Measurements from ENCODE around the gene LBX1.

LBX1 gene

DNA sequence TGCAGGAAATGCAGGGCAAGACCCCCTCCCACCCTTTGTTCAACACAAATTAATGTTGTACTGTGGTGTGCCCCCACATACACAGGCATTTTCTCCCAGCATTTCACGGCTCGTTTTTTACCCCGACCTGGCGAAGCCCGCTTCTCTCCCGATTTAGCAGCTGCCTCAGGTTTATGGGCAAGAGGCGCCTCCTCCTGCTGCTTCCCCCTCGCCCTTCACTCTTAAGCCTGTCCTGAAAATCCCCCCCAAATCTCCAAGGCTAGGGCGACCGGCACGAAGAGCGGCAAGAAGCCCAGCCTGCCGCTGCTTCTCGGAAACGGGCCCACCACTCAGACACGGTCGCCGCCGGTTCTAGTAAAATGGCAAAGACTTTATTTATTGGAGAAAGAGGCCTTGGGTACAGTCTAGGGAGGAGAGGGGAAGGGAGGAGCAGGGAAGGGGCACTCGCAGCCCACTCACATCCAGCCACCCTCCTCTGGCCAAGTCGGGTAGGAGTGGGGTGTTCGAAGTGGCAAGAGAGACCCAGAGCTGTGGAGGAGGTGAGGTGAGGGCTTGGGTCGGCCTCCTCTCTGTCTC is 3.3 kb downstream of the LBX1 start:
- no peak for DNase-seq (ENCODE audit: low read depth)

DNA sequence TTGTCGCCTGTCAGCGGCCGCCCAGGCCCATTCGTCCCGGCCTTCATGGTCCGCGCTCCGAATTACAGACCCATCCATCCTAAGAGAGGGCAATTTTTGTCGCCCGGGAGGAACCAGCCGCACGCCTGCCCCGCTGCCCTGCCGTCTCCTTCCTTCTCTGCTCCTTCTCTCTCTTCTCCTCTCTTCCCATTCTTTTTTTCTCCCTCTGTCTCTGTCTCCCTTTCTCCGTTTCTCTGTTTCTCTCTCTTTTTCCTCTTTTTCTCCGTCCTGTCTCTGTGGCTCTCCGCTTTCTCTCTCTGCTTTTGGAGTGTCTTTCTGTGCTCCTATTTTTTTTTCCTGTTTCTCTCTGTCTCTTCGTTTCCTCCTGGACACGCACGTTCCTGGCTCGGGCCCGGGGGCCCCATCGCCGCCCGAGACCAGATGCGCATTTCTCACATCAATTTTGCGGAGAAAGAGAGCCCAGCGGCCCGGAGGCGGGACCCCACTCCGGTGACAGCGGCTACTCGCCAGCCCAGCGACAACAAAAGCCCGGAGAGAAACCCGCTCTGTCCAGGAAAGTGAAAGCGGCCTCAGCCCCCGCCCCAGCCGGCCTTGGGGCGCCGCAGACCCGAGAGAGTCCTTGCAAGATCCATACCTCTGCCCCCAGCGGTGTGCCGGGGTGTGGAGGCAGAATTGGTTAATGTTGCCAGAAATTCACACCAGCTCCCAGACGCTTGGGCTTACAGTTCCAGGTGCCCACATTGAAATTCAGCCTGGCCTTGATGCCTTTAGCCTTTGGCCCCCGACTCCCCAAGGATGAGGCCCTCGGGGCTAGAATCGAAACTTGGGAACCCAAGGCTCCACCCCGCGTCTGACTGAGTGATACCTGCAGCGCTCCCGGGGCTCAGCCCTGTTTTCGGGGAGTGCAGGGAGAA is 4.1 kb downstream of the LBX1 start:
- no peak for DNase-seq (ENCODE audit: low read depth)

DNA sequence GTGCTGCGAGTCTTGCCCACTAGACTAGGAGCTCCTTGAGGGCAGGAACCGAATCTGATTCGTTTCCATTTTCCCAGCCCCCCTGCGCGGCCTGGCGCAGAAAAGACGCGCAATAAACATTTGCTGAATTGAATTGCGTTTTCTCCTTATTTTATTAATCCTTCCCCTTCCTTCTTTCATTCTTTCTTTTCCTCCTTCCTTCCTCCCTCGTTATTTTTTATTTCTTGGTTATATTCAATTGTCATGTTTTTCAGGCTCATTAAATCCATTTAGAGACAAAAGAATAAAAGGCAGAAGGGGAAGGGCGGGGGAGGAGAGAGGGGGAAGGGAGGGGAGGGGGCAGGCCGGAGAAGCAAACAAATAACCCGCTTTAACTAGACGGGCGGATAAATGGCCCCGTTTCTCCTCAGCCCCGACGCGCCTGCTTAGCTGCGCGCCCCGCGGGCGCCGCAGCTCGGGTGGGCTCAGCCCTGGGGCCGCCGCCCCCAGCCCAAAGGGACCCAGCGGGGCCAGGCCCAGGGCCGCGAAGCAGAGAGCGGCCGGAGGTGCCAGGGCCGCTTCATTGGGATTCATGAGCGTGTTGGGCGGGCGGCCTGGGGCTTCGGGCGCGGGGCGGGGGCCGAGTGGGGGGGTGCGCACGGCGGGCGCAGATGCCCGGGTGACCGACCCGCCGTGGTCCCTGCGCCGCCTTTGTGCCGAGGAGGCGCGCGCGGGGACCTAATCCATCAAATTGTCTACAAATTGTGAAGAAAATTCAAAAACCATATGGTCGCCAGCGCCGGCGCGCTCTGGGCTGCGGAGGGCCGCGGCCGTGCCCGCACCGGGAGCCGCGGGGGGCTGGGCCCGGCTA is 5.0 kb downstream of the LBX1 start:
- DNase-seq (ENCODE audit: low read depth), result no peak

DNA sequence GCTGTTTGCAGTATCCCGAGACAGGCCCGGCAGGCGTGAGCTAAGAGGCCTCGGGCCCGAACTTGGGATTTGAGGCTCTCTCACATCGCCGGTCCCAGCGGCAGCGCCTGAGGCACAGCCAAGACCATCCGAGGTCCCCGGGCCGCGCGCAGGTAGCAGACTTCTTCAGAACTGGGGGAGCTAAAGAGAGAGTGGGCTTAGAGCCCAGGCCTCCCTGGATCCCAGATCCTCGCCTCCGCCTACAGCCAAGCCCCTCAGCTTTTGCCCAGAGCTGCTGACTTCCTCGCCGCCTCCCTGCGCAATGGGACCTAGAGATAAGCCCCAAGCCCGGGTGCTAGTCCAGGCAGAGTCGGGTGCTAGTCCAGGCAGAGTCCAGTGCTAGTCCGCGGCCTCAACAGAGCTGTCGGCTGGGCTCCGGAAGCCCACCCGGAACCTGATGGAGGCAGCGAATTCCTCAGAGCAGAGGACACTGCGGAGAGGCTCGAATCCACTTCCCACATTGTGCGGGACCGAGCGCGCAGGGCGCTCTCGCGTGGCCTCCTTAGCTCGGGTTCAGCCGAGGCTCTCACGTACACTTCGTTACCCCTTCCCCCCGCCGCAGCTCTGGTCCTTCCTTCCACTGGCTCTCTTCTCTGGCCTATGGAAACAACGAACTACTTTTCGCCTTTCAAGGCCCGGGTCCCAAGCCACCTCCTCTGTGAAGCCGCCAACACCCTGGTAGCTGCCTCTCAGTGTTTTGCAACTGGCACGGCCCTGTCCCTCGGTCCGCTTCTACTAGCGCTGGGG is 5.8 kb downstream of the LBX1 start:
- no peak for DNase-seq (ENCODE audit: low read depth)

DNA sequence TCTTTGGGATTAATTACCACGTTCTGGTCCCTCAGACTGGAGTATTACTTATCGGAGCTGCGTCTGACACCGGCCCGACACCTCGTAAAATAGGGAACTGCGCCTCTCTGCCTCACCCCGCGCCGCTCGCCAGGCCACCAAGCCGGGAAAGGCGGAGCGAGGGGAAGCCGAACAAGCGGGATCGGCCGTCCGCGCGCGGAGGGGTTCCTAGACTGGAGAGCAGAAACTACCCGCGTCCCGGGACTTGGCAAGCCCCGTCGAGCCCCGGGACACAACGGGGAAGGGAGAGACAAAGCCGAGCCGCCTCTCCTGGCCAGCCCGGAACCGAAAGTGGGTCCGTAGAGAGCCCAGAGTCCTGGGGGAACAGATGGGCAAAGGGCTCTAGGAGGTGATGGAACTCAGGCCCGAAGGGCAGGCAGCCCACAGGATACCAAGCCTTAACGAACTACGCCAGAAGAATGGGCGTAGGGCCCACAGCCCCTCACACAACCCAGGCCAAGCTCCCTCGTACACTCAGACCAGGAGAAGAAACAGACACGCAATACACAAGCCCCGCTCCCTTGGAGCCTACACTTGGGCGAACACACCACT is 6.5 kb downstream of the LBX1 start:
- DNase-seq (ENCODE audit: low read depth), result no peak

DNA sequence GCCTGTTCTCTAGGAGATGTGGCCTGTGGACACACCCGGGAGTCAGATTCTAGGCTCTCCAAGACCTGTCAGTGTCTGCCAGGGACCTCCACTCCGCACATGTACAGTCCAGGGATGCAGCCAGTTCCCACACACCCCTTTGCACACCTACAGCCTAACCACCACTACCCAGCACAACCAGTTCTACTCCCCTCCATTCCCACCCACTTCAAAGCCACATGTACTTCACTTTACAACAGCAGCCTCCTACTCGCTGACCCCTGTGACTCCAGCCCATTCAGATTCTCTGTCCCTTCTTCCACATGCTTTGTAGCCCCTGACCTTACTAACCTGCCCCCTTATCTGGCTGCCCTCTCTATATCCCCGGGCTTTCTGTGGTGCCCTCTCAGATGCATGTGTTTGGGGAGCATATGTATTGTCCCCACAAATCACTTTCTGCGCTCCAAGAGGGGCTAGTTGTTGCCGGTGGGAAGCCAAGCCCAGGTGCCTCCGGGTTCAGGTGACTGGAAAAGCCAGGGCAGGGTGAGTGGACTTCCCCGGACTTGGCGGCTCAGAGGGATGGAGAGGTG is 7.2 kb downstream of the LBX1 start:
- no peak for DNase-seq (ENCODE audit: low read depth)

DNA sequence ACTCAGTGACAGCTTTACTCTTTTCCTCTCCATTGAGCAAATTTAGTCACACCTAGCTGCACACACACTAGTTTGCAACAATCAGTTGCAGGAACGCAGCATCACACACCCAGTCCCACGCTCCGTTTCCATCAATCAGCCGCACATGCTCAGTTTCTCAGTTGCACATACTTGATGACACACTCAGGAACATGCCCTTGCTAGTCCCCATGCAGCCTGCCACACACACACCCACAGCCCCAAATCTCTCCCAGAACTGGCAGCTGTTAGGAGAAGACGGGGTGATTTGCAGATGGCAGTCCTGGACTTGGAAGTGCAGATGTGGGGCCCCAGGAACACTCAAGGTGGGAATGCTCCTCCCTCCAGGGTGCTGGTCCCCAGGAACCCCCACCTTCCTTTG is 7.7 kb downstream of the LBX1 start:
- DNase-seq (ENCODE audit: low read depth), result no peak

DNA sequence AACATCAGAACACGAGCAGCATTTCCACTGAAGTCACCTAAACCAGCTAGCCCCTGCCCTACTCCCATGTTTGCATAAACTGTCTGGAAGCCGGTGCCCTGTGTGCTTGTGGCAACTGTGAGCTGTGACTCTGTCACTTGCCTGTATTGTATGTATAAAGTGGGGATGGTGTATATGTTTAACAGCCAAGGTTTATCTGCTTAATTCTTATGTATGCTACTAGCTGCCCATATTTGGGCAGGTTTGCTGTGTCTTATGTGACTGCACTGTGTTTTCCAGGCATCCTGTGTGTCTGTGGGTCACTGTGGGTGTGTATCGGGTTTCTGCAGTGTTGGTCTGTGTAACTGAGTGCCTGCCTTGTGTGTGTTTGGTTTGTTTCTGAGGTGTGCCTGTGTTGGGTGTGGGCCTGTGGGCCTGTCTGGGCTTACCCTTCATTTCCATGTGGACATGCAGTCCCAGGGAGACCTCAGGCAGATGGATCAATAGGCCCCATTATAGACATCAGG is 9.3 kb downstream of the LBX1 start:
- DNase-seq (ENCODE audit: low read depth), result no peak

DNA sequence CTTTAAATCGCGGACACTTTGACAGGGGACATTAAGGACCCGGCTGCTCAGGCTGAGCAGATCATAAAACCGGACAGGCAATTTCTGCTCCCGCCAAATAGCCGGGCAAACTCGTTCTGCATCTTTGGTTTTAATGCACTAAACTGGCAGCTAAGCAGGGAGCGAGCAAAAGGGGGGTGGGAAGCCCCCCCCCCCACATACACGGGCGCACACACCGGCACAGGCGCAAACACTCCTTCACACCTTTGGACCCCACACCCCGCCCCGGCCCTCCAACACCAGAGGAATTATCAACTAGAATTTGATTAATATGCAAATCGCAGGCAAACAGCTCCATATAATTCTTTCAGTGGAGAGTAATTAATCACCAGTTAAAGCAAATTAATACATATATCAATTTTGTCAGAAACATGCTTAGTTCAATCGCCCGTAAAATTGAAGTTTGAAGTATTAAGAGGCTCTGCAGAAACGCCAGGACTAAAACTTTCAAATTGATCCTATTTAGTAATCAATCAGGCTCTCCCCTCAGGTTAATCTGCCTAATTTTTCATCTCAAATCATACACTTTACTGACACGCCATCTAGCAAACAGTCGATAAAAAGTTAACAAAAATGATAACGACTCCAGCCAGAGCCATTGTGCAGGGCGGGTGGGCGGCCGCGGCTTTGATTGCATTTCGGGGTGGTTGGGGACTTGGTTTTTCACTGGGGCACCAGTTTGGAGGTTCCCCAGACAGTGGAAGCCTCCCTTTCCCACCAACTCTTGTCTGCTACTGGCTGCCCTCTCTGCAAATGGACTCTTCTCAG is 9.9 kb downstream of the LBX1 start:
- no peak for DNase-seq (ENCODE audit: low read depth)

DNA sequence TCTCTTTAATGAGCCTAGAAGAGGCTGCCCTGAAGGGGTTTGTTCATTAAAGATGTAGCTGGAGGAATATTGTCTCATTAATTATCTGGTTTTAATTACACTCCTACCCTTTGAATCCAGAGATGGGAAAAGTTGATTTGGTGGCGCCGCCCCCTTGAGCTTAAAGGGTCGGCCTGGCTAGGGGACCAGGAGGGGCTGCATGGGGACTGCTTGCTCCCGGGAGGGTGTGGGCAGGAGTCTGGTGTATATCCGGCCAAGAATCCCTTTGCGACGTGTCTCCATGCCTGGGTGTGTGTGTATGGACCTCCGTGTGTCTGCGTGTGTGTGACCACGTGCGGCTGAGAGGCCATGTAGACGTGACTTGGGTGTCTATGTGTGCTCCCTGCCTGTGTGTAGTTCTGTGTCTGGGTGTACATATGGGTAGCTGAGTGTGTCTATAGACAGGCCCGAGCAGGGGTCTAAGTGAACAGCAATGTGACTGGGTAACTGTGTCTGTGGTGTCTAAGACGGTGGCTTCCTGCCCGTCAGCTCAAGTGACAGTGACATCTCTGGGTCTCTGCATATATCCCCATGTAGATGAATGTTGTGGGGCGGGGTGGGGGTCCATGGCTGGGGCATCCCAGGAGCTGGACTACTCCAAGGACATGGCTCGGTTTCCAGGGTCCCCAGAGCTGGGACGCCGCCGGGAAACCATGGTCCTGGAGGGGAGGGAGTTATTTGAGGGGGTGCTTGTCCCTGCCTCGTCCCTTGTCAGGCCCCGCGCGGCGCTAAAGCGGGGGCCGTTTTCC is 10.7 kb downstream of the LBX1 start:
- DNase-seq (ENCODE audit: low read depth), result no peak

DNA sequence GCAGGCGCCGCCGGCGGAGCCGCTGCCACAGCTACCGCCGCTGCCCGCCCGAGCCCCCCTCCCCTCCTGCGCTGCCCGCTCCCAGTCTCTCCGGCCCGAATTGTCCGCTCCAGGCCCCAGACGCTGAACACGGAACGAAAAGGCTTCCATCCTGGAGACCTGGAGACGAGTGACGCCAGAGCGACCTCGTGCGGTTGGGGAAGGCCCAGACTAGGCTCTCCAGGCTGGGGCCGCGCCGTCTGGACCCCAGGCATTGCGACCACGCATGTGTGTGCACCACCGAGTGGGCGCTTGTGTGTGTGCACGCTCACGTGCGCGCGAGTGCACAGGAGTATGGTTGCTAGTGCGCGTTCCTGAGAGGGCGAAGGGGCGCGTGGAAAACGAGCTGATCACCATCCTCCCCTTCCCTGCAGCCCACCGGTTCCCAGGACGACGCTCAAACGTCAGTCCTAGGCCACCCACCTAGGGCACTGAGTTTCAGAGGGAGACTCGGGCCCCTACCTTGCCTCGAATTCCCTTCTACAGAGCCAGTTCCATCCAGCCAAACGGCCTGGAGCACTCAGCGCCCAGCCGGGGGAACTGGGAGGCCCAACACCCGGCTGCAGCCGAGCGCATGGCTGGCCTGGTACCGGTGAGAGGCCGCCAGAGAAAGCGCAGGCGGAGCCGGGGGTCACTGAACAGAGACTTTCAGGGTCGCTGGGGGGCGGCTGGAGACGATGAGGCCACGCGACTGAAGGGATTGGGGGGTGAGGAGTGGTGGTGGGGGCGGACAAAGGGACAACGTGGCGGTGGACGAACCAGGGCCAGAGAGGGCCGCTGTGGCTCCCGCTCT is 11.6 kb downstream of the LBX1 start:
- DNase-seq (ENCODE audit: low read depth), result peak; percentile 30

DNA sequence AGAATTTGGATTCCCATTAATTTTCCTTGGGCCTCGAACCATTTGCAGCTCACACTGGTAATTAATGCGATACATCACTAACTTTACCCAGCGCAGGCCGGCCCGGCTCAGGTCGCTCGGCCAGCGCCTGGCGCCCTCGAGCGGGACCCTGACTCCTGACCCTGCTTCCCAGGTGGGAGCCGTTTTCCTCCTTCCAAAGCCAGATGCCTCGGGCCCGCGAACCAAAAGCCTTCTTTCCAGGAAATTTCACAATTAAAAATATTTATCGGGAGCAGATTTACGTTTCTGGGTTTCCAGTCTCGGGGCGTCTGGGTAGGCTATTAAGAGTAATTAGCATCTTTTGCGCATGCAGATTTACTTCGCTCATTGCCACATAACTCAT is 12.2 kb downstream of the LBX1 start:
- DNase-seq (ENCODE audit: low read depth), result no peak

DNA sequence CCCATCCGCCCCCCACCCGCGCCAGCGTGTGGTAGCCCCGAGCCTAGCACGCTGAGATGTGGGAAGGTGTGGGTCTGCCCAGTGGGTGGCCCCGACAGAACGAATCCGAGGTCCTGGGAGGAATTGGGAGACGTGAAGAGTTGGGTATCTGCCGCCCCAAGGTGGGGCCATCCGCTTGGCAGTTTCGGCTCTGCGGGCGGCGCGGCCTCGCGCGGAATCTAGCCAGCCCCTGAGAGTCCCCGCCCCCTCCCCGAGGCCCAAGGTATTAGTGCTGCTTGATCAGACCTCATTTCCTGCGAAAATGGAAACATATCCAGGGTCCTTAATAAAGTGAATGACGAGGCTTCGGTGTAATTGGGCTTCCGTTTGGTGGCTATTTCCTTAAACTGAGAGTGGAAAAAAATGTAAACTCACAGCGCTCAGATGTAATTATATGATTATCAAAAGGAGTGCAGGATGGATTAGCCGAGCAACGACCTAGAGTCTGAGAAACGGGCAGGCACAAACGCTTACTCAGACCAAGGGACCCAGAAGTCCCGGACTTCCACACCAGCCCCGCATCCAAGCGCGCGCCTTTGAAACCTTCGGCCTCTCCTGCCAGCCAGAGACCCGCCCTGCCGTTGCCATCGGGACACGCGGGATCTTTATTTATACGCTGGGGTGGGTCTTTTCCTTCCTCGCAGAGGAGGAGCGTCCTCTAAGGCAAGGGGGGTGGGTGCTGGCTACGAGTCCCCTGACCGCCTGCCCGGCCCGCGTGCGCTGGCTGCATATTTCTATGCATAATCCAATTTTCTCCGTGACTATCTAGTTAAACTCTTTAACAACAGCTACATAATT is 12.8 kb downstream of the LBX1 start:
- no peak for DNase-seq (ENCODE audit: low read depth)

DNA sequence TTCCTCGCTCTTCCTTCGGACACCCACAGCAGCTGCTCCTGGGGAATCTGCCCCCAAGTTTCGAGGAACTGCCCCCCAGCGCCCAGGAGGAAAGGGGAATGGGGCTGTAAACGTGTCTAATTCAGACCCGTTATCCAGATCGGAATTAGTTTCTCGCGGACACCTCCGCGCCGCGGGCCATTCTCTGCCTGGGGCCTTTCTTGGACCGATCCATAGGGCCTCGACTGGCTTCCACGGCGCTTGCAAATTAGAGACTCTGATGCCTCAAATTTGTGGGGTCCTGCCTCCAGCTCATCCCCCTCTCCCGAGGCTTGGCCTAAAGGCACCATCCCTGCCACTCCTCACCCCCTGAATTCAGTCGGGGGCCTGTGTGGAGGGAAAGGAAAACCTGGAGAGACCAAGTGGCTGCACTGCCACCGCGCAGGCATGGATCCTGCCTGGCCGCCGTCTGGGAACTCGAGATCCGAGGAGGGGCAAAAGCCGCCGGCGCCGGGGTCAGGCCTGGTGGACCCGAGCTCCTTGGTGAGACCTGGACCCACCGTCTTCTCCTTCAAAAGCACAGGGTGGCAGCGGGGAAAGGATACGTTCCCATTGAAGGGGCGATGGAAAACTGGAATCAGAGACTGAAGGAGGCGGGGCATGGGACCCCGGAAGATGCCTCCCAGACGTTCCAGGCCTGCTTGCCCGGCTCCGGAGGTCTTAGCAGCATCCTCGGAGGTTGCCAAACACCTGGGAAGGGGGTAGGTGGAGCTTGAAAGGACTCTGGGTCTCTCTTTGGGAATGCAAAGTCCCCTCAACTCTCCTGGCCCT is 13.7 kb downstream of the LBX1 start:
- no peak for DNase-seq (ENCODE audit: low read depth)

DNA sequence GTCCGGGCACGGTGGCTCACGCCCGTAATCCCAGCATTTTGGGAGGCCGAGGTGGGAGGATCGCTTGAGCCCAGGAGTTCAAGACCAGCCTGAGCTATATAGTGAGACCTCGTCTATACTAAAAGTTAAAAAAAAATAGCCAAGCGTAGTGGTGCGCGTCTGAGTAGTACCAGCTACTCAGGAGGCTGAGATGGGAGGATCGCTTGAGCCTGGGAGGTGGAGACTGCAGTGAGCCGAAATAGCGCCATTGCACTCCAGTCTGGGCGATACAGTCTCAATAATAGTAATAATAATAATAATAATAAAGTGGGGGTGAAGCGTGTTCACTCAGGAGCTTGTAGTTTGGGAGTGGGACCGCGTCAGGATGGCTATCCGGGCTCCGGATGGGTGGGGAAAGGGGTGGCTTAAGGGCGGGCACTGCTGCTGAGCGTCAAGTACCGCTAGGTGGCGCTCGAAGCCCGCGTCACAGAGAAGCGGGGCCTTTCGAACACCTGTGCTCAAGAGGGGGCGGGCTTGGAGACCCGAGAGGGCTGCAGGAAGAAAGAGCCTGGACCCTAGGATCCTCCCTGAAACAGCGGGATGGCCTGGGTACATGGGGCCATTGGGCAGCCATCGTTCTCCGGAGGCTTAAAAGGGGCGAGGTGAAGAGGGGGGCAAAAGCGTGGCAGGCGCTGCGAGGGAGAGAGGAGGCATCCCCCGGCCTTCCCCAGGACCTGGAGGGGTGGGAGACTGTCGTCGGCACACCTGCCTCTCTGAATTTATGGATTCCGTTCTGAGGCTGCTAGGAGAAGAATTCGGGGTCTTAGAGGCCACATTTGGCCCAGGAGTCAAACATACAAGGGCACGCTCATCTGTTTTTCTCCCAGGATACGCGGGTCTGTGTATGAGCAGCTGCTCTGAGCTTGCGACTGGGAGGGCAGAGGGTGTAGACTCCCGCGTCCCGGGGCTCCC is 14.5 kb downstream of the LBX1 start:
- DNase-seq (ENCODE audit: low read depth), result peak; percentile 27

DNA sequence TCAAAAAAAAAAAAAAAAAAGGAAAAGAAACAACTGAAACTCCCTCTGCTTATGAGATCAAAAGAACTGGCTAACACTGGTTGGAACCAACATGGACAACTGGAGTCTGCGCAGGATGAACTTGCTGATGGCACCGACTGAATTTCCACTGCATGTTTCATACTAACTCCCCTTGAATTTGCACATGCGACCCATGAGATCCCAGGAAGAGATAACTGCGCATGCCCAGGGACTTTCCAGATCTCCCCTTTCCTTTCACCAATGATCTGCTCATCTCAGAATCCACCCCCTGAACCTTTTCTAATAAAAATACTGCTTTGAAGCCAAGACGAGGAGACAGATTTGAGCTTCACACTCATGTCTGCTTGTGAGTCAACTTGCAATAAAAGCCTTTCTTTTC is 20.7 kb downstream of the LBX1 start:
- no peak for DNase-seq (ENCODE audit: low read depth)
